ENCODE data around the gene TBC1D14. TPM values are rescaled to one million over a fixed set of nuclear protein-coding genes. Genes with fewer than 3 reads are reported as not detected.

TBC1D14 gene
- polyA plus RNA-seq, 3 donors = 36.3 to 44.7 (median 39.3) TPM

- TF ChIP-seq CTCF (IDR thresholded peaks at IDR 0.05) = no peak
- Histone ChIP-seq H3K9me3 (replicated peaks in 1 of 2; ENCODE audit: control insufficient read depth in 1 of 2, insufficient read depth in 1 of 2, low read length in 2 of 2) (no peaks in the 10 kb centered on the region), H3K4me1 (ENCODE audit: control insufficient read depth in 1 of 2, insufficient read depth in 2 of 2, low read length in 2 of 2) (no peaks in the 10 kb centered on the region), H3K36me3 (replicated peaks in 1 of 2; ENCODE audit: control insufficient read depth in 1 of 2, insufficient read depth in 2 of 2, low read length in 2 of 2) (no peaks in the 10 kb centered on the region), H3K9ac (ENCODE audit: insufficient read depth, low read length, poor library complexity, severe bottlenecking) (no peak overlapping the region), H2AFZ (ENCODE audit: insufficient read depth, low read depth, low read length, poor library complexity, severe bottlenecking) (no peak overlapping the region), H3K4me2 (replicated peaks; ENCODE audit: extremely low read depth, low read length, poor library complexity, severe bottlenecking) (no peak overlapping the region), H3K27me3 (ENCODE audit: control insufficient read depth in 2 of 2, insufficient read depth in 2 of 2, low read length in 2 of 2) (peaks cover 0 to 13% of the 10 kb centered on the region in 2 donors), H3K27ac (ENCODE audit: low read depth in 1 of 2, low read length in 2 of 2) (no peak overlapping the region), H4K20me1 (ENCODE audit: insufficient read depth, low read length) (no peaks in the 10 kb centered on the region), H3K4me3 (replicated peaks in 1 of 3; ENCODE audit: low read depth in 2 of 3, low read length in 3 of 3) (no peak overlapping the region), H3K79me2 (ENCODE audit: insufficient read depth, low read length) (no peaks in the 10 kb centered on the region)
- H3K4me3 Mint-ChIP-seq = no peak overlapping the region
- no peaks in the 10 kb centered on the region for H3K36me3 Mint-ChIP-seq
- intact Hi-C loops (cut with micrococcal nuclease) = no loop called here
- H3K27ac Mint-ChIP-seq = no peak overlapping the region
- peaks cover 26 to 44% (median 36%) of the 10 kb centered on the region in 3 donors for H3K27me3 Mint-ChIP-seq (ENCODE audit: low read depth in 3 of 3)
- H3K4me1 Mint-ChIP-seq = peaks cover 1% of the 10 kb centered on the region
- 38% methylated on average over 1 of the region's 6 CpGs for WGBS (ENCODE audit: insufficient coverage)
- DNase-seq = no peak
- peaks cover 2 to 13% (median 5%) of the 10 kb centered on the region in 7 donors for H3K9me3 Mint-ChIP-seq
Measured at GRCh38 chr4:7076696-7077082, 167.1 kb downstream of the TBC1D14 start.

GRCh38 chr4:7077371-7077770 is 167.7 kb downstream of the TBC1D14 start:
- no peaks in the 10 kb centered on the region for H3K9me3 ChIP-seq (replicated peaks in 1 of 2; ENCODE audit: control insufficient read depth in 1 of 2, insufficient read depth in 1 of 2, low read length in 2 of 2)
- H3K27ac ChIP-seq (ENCODE audit: low read depth in 1 of 2, low read length in 2 of 2) = no peak overlapping the region
- peaks cover 0 to 7% of the 10 kb centered on the region in 2 donors for H3K27me3 ChIP-seq (ENCODE audit: control insufficient read depth in 2 of 2, insufficient read depth in 2 of 2, low read length in 2 of 2)
- intact Hi-C loops (cut with micrococcal nuclease) = no loop called here
- H3K4me1 ChIP-seq (ENCODE audit: control insufficient read depth in 1 of 2, insufficient read depth in 2 of 2, low read length in 2 of 2) = no peaks in the 10 kb centered on the region
- 90% methylated on average over 12 of the region's 12 CpGs for WGBS (ENCODE audit: insufficient coverage)
- no peak overlapping the region for H3K4me3 ChIP-seq (replicated peaks in 1 of 3; ENCODE audit: low read depth in 2 of 3, low read length in 3 of 3)
- Mint-ChIP-seq H3K9me3 (peaks cover 2 to 13% (median 5%) of the 10 kb centered on the region in 7 donors), H3K4me1 (peaks cover 6% of the 10 kb centered on the region), H3K4me3 (no peak overlapping the region), H3K27me3 (ENCODE audit: low read depth in 3 of 3) (peaks cover 27 to 42% (median 32%) of the 10 kb centered on the region in 3 donors), H3K36me3 (no peaks in the 10 kb centered on the region), H3K27ac (peak overlapping the region in 1 of 7 donors; percentile 38)
- TF ChIP-seq CTCF (IDR thresholded peaks at IDR 0.05) = no peak
- H2AFZ ChIP-seq (ENCODE audit: insufficient read depth, low read depth, low read length, poor library complexity, severe bottlenecking) = no peak overlapping the region
- no peaks in the 10 kb centered on the region for H4K20me1 ChIP-seq (ENCODE audit: insufficient read depth, low read length)
- no peaks in the 10 kb centered on the region for H3K79me2 ChIP-seq (ENCODE audit: insufficient read depth, low read length)
- no peak overlapping the region for H3K4me2 ChIP-seq (replicated peaks; ENCODE audit: extremely low read depth, low read length, poor library complexity, severe bottlenecking)
- no peak for DNase-seq
- no peak overlapping the region for H3K9ac ChIP-seq (ENCODE audit: insufficient read depth, low read length, poor library complexity, severe bottlenecking)
- no peaks in the 10 kb centered on the region for H3K36me3 ChIP-seq (replicated peaks in 1 of 2; ENCODE audit: control insufficient read depth in 1 of 2, insufficient read depth in 2 of 2, low read length in 2 of 2)

Measured in CD14-positive monocyte (primary cell).